IPS-18c (cell line): Measurements from ENCODE around the gene ZFP14.
"Not testable (repeated sequence)": the region's sequence is repeated elsewhere in the genome, so short reads cannot be mapped to it uniquely, and the experiment has no call there.

Experiments used
- H3K4me3 ChIP-seq: 2 replicates; pipeline ENCODE4 v1.7.0; 2013; ENCODE audit warnings: low read depth, mild to moderate bottlenecking, low read length, moderate library complexity; ENCODE audit not compliant: insufficient read depth
- H3K9me3 ChIP-seq: one replicate; pipeline ENCODE4 v1.6.1; 2013; ENCODE audit warnings: mild to moderate bottlenecking, low read length, moderate library complexity; ENCODE audit not compliant: control insufficient read depth, insufficient read depth

Gene ZFP14

GRCh38 chr19:36371886-36372285, 7.1 kb downstream of the ZFP14 start:
- H3K4me3 ChIP-seq, result no peak overlapping the region
- no peaks in the 10 kb centered on the region for H3K9me3 ChIP-seq

DNA sequence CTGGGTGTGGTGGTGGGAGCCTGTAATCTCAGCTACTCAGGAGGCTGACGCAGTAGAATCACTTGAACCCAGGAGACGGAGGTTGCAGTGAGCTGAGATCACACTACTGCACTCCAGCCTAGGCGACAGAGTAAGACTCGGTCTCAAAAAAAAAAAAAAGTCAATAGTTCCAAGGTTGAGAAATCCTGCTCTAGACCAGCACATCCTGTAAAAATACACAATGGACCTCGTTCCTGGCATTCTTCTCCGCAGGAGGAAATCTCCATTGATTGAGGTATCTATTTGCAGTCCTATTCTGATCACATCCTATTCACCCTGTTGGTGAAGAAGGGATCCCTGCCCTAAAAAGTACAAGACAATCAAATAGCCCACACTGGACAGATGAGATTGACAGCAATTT, 15.2 kb downstream of the ZFP14 start:
- Histone ChIP-seq H3K4me3 (no peak overlapping the region), H3K9me3 (no peaks in the 10 kb centered on the region)

GRCh38 chr19:36340786-36341372, 38.1 kb downstream of the ZFP14 start:
- Histone ChIP-seq H3K4me3 (no peak overlapping the region), H3K9me3 (peaks cover 4% of the 10 kb centered on the region)

DNA sequence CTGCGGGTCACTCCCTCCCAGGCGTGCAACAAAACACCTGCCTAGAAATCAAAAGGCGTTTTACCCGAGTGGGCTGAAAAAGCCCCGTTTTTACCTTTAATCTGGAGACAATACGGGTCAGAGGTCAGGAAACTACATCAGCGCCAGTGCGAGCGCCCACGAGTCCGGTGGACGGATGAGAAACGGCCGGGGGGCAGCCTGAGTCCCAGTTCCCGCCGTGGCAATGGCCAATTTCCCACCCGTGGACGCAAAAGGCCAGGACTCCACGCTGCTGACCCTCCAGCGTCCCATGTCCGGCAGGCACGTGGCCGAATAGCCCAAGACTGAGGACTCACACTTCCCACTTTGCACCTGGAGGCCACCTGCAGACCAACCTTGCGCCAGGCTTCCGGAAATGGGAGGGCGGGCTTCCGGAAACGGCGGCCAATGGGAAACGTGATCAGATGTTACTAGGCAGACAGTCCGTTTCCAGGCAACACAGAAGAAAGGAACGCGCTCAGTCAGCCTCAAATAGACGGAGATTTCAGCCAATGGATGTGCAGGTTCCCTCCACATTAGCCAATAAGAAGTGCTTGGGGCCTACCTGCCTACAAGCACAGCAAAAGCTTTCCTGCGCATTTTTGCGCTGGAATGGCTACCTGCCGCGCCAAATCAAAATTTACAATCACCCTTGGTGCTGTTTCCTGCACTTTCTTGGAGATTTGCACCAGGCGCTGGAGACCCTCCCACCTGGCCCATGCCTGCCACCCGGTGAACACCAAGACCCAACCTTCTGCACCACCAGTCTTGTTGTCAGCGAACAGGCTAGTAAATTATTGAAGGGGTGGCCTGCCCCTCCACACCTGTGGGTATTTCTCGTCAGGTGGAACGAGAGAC, 47.4 kb downstream of the ZFP14 start:
- Histone ChIP-seq H3K9me3 (peaks cover 2% of the 10 kb centered on the region), H3K4me3 (peak overlapping the region; percentile 97)

DNA sequence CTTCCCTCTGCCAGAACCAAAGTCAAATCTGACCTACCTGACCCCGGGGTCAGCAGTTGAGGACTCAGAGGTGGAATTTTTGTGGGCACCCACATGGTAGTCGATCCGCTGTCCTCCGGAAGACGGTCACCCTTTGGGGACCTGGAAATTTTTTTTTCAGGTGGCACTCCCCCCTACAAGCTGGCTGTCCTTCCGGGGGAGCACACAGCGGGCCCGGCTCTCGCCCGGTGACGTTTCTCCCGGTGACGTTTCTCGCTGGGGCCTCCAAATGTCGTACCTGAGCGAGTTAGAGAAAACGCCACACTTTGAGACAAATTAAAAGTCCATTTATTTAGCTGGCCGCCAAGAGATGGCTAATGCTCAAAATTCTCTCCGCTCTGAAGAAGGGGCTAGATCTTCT, 48.8 kb downstream of the ZFP14 start:
- Histone ChIP-seq H3K9me3 (peaks cover 2% of the 10 kb centered on the region), H3K4me3 (peak overlapping the region; percentile 97)

GRCh38 chr19:36329534-36329933, 49.5 kb downstream of the ZFP14 start:
- H3K4me3 ChIP-seq, H3K9me3 ChIP-seq: not testable (repeated sequence)

GRCh38 chr19:36326649-36327048, 52.4 kb downstream of the ZFP14 start:
- H3K9me3 ChIP-seq, H3K4me3 ChIP-seq: not testable (repeated sequence)

GRCh38 chr19:36315164-36315563, 63.8 kb downstream of the ZFP14 start:
- H3K9me3 ChIP-seq, H3K4me3 ChIP-seq: not testable (repeated sequence)

DNA sequence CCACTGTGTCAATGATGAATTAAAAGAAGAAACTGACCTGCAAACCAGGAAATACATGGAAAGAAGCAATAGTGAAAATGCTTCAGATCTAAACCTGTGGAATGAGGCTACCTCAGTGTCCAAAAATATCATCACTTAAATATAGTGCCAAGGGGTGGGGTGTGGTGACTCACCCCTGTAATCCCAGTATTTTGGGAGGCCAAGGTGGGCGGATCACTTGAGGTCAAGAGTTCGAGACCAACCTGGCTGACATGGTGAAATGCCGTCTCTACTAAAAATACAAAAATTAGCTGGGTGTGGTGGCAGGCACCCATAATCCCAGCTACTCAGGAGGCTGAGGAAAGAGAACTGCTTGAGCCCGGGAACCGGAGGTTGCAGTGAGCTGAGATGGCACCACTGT, 64.9 kb downstream of the ZFP14 start:
- not testable (repeated sequence) for H3K4me3 ChIP-seq, H3K9me3 ChIP-seq

- H3K9me3 ChIP-seq, result not testable (repeated sequence)
Measured at GRCh38 chr19:36311098-36311760, 67.8 kb downstream of the ZFP14 start.

GRCh38 chr19:36310416-36310990, 68.5 kb downstream of the ZFP14 start:
- not testable (repeated sequence) for H3K9me3 ChIP-seq, H3K4me3 ChIP-seq

More at GRCh38 chr19:36311098-36311760, 67.8 kb downstream of the ZFP14 start:
- not testable (repeated sequence) for H3K4me3 ChIP-seq

GRCh38 chr19:36309759-36310158, 69.2 kb downstream of the ZFP14 start:
- H3K9me3 ChIP-seq, H3K4me3 ChIP-seq: not testable (repeated sequence)

GRCh38 chr19:36309309-36309708, 69.7 kb downstream of the ZFP14 start:
- H3K9me3 ChIP-seq, H3K4me3 ChIP-seq: not testable (repeated sequence)

DNA sequence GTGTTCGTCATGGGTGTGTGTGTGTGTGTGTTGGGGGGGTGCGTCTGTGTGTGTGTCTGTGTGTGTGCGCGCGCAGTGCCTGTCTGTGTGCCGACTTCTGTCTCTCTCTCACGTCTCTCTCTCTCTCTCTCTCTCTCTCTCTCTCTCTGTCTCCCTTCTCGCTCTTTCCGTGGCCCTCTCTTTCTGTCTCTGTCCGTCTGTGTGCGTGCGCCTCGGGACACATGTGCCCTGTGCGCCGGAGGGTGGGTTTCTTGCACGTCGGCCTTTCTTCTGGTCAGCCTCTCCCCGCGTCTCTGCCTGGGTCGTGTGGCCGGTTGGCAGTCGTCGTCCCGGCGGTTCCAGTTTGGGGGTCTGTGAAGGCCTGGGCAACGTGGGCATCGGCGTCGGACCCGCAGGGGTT, 86.7 kb downstream of the ZFP14 start:
- H3K4me3 ChIP-seq, H3K9me3 ChIP-seq: not testable (repeated sequence)
